Coronary artery (tissue), 2 donors: ENCODE data around the gene NUDT3.
"Not testable (repeated sequence)": the region's sequence is repeated elsewhere in the genome, so short reads cannot be mapped to it uniquely, and the experiment has no call there.

Source experiments
- DNase-seq: peaks from one replicate; pipeline ENCODE4 v3.0.0-alpha.2; 2017; ENCODE audit warnings: low spot score
- H3K27ac ChIP-seq, 2 donors: fragments of 200-600 bp; sonication (generic); one replicate each; pipeline ENCODE4 v1.5.1; 2016 to 2019
- H3K4me3 ChIP-seq: fragments of 200-600 bp; sonication (generic); 2 replicates; pipeline ENCODE4 v1.5.1; 2016; ENCODE audit warnings: mild to moderate bottlenecking, moderate library complexity
- CTCF ChIP-seq: fragments of 200-600 bp; sonication (generic); IDR thresholded peaks from one replicate; pipeline ENCODE4 v1.5.1; 2019; ENCODE audit warnings: antibody characterized with exemption

NUDT3 gene

GRCh38 chr6:34334796-34335416 is 57.6 kb downstream of the NUDT3 start:
- DNase-seq = no peak
- Histone ChIP-seq H3K27ac (peak overlapping the region; percentile 23 to 34), H3K4me3 (no peak overlapping the region)
- no peak for TF ChIP-seq CTCF

GRCh38 chr6:34333858-34334257 is 58.6 kb downstream of the NUDT3 start:
- DNase-seq = no peak
- Histone ChIP-seq H3K4me3 (no peak overlapping the region), H3K27ac (peak overlapping the region in 1 of 2 donors; percentile 0)
- no peak for TF ChIP-seq CTCF

- Histone ChIP-seq H3K4me3 (no peak overlapping the region), H3K27ac (no peak overlapping the region)
- no peak for DNase-seq
- TF ChIP-seq CTCF = no peak
Measured at GRCh38 chr6:34332251-34333198, 59.9 kb downstream of the NUDT3 start.

- TF ChIP-seq CTCF = no peak
Measured at GRCh38 chr6:34331371-34332050, 61.0 kb downstream of the NUDT3 start.

GRCh38 chr6:34329814-34330213 is 62.7 kb downstream of the NUDT3 start:
- not testable (repeated sequence) for H3K4me3 ChIP-seq, DNase-seq, H3K27ac ChIP-seq

More at GRCh38 chr6:34331371-34332050, 61.0 kb downstream of the NUDT3 start:
- H3K4me3 ChIP-seq = no peak overlapping the region
- no peak overlapping the region for H3K27ac ChIP-seq
- no peak for DNase-seq

- no peak overlapping the region for H3K4me3 ChIP-seq
- DNase-seq = no peak
- no peak overlapping the region for H3K27ac ChIP-seq
- TF ChIP-seq CTCF = no peak
Measured at GRCh38 chr6:34328969-34329368, 63.5 kb downstream of the NUDT3 start.

GRCh38 chr6:34327313-34328205 is 64.9 kb downstream of the NUDT3 start:
- not testable (repeated sequence) for DNase-seq, H3K27ac ChIP-seq, H3K4me3 ChIP-seq
